ENCODE measurements around the gene NRXN3.

Gene NRXN3

DNA sequence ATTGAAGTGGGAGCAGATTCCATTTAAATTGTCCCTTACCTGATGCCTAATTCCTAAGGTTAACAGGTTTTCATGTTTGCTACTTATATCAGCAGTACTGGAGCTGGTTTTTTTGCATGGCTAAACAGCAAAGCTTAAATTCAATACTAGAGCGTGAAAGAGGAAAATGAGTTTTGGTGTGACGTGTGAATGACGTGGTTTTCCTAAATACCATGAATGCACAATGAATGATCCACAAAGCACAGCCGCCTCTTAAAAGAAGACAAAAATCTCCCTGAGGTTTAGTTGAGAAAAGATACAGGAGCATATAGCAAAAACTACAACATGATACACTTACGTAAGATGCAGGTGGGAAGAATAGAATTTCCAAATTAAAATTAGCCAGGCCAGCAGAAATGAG lies 1310.0 kb downstream of the NRXN3 start:
- H3K27ac ChIP-seq (ENCODE audit: low read depth, low read length, poor library complexity, severe bottlenecking) = no peak overlapping the region
- H3K9me3 ChIP-seq (ENCODE audit: low read length) = no peaks in the 10 kb centered on the region
- no peak overlapping the region for H3K4me2 ChIP-seq (ENCODE audit: low read length)
- no peak overlapping the region for H3K4me3 ChIP-seq (ENCODE audit: low read depth, low read length, poor library complexity, severe bottlenecking)
- no peaks in the 10 kb centered on the region for H4K20me1 ChIP-seq (ENCODE audit: insufficient read depth, low read length)
- H3K9me2 ChIP-seq (ENCODE audit: low read depth, low read length) = no peaks in the 10 kb centered on the region
- no peaks in the 10 kb centered on the region for H3K36me3 ChIP-seq (ENCODE audit: insufficient read depth, low read length)
- no peaks in the 10 kb centered on the region for H3F3A ChIP-seq (ENCODE audit: insufficient read depth, low read length)
- H3K4me1 ChIP-seq (ENCODE audit: insufficient read depth, low read length, severe bottlenecking) = no peaks in the 10 kb centered on the region
- H3K79me2 ChIP-seq (ENCODE audit: insufficient read depth, low read length) = no peaks in the 10 kb centered on the region
- TF ChIP-seq EZH2 (IDR thresholded peaks at IDR 0.05; ENCODE audit: borderline replicate concordance, low read length) = no peak
- TF ChIP-seq, protein P1, sequence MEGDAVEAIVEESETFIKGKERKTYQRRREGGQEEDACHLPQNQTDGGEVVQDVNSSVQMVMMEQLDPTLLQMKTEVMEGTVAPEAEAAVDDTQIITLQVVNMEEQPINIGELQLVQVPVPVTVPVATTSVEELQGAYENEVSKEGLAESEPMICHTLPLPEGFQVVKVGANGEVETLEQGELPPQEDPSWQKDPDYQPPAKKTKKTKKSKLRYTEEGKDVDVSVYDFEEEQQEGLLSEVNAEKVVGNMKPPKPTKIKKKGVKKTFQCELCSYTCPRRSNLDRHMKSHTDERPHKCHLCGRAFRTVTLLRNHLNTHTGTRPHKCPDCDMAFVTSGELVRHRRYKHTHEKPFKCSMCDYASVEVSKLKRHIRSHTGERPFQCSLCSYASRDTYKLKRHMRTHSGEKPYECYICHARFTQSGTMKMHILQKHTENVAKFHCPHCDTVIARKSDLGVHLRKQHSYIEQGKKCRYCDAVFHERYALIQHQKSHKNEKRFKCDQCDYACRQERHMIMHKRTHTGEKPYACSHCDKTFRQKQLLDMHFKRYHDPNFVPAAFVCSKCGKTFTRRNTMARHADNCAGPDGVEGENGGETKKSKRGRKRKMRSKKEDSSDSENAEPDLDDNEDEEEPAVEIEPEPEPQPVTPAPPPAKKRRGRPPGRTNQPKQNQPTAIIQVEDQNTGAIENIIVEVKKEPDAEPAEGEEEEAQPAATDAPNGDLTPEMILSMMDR (IDR thresholded peaks at IDR 0.05; ENCODE audit: low read length) = no peak
- no peaks in the 10 kb centered on the region for H3K27me3 ChIP-seq (ENCODE audit: insufficient read depth, low read length)
- no peak overlapping the region for H2AFZ ChIP-seq (ENCODE audit: low read length)
- H3K9ac ChIP-seq (ENCODE audit: low read length) = no peak overlapping the region

DNA sequence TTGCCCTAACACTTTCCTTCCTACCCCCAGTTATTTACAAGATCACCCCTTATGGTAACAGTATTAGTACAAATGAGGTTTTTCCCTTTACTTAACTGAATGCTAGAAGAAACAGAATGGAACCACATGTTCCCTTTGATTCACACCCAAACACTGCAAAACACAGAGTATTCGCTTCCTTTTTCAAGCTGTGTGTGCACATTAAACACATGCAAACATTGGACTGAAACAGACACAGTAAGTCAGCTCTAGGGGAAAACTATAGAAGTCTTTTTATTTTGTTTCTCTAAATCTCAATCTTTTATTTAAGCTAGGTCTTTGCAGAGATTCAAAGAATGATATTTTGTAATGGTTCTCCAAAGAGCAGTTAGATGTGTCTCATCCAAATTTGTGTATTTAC lies 1312.7 kb downstream of the NRXN3 start:
- no peak for TF ChIP-seq EZH2 (IDR thresholded peaks at IDR 0.05; ENCODE audit: borderline replicate concordance, low read length)
- TF ChIP-seq, protein P1 (IDR thresholded peaks at IDR 0.05; ENCODE audit: low read length) = no peak
- Histone ChIP-seq H3K4me1 (ENCODE audit: insufficient read depth, low read length, severe bottlenecking) (no peaks in the 10 kb centered on the region), H3K27ac (ENCODE audit: low read depth, low read length, poor library complexity, severe bottlenecking) (no peak overlapping the region), H3K4me3 (ENCODE audit: low read depth, low read length, poor library complexity, severe bottlenecking) (no peak overlapping the region), H3K36me3 (ENCODE audit: insufficient read depth, low read length) (no peaks in the 10 kb centered on the region), H3K9me2 (ENCODE audit: low read depth, low read length) (no peaks in the 10 kb centered on the region), H3K27me3 (ENCODE audit: insufficient read depth, low read length) (no peaks in the 10 kb centered on the region), H3K9ac (ENCODE audit: low read length) (no peak overlapping the region), H3F3A (ENCODE audit: insufficient read depth, low read length) (no peaks in the 10 kb centered on the region), H3K4me2 (ENCODE audit: low read length) (no peak overlapping the region), H4K20me1 (ENCODE audit: insufficient read depth, low read length) (no peaks in the 10 kb centered on the region), H2AFZ (ENCODE audit: low read length) (no peak overlapping the region), H3K9me3 (ENCODE audit: low read length) (no peaks in the 10 kb centered on the region), H3K79me2 (ENCODE audit: insufficient read depth, low read length) (no peaks in the 10 kb centered on the region)

GRCh38 chr14:79483477-79484388 lies 1313.6 kb downstream of the NRXN3 start:
- Histone ChIP-seq H2AFZ (ENCODE audit: low read length) (no peak overlapping the region), H3K9me3 (ENCODE audit: low read length) (no peaks in the 10 kb centered on the region), H3F3A (ENCODE audit: insufficient read depth, low read length) (no peaks in the 10 kb centered on the region), H3K4me2 (ENCODE audit: low read length) (no peak overlapping the region), H3K4me1 (ENCODE audit: insufficient read depth, low read length, severe bottlenecking) (no peaks in the 10 kb centered on the region), H3K27ac (ENCODE audit: low read depth, low read length, poor library complexity, severe bottlenecking) (no peak overlapping the region), H3K9me2 (ENCODE audit: low read depth, low read length) (no peaks in the 10 kb centered on the region), H4K20me1 (ENCODE audit: insufficient read depth, low read length) (no peaks in the 10 kb centered on the region), H3K79me2 (ENCODE audit: insufficient read depth, low read length) (no peaks in the 10 kb centered on the region), H3K4me3 (ENCODE audit: low read depth, low read length, poor library complexity, severe bottlenecking) (no peak overlapping the region), H3K27me3 (ENCODE audit: insufficient read depth, low read length) (no peaks in the 10 kb centered on the region), H3K9ac (ENCODE audit: low read length) (no peak overlapping the region), H3K36me3 (ENCODE audit: insufficient read depth, low read length) (no peaks in the 10 kb centered on the region)
- no peak for TF ChIP-seq EZH2 (IDR thresholded peaks at IDR 0.05; ENCODE audit: borderline replicate concordance, low read length)
- TF ChIP-seq, protein P1 (IDR thresholded peaks at IDR 0.05; ENCODE audit: low read length) = no peak

Data from OCI-LY1 (cell line).